ENCODE data around the gene EBF3.

DNA sequence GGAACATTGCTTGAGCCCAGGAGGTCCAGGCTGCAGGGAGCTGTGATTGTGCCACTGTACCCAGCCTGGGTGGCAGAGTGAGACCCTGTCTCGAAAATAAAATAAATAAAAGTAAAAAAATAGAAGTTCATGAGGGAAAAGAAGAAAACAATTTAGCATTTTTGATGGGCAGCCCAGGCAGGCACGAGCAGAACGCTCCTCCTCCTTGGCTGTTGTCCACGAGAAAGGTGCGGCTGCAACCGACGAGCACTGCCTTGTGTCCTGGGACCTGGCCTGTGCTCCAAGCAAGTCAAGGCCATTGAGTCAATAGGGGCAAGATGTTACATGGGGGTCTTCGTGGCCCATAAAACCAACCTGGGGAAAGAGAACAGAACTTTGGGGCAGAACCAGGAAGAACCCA lies 25.6 kb downstream of the EBF3 start:
- TF ChIP-seq, protein P1, sequence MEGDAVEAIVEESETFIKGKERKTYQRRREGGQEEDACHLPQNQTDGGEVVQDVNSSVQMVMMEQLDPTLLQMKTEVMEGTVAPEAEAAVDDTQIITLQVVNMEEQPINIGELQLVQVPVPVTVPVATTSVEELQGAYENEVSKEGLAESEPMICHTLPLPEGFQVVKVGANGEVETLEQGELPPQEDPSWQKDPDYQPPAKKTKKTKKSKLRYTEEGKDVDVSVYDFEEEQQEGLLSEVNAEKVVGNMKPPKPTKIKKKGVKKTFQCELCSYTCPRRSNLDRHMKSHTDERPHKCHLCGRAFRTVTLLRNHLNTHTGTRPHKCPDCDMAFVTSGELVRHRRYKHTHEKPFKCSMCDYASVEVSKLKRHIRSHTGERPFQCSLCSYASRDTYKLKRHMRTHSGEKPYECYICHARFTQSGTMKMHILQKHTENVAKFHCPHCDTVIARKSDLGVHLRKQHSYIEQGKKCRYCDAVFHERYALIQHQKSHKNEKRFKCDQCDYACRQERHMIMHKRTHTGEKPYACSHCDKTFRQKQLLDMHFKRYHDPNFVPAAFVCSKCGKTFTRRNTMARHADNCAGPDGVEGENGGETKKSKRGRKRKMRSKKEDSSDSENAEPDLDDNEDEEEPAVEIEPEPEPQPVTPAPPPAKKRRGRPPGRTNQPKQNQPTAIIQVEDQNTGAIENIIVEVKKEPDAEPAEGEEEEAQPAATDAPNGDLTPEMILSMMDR (IDR thresholded peaks at IDR 0.05): no peak
- no peak for TF ChIP-seq POLR2A (IDR thresholded peaks at IDR 0.05)
